CMK (cell line): ENCODE measurements around the gene TRIM72.
"Not testable (repeated sequence)": the region's sequence is repeated elsewhere in the genome, so short reads cannot be mapped to it uniquely, and the experiment has no call there.

Experiments
- DNase-seq: peaks from one replicate; pipeline ENCODE4 v3.0.0-alpha.2; 2010; ENCODE audit warnings: low read depth

The TRIM72 gene

DNA sequence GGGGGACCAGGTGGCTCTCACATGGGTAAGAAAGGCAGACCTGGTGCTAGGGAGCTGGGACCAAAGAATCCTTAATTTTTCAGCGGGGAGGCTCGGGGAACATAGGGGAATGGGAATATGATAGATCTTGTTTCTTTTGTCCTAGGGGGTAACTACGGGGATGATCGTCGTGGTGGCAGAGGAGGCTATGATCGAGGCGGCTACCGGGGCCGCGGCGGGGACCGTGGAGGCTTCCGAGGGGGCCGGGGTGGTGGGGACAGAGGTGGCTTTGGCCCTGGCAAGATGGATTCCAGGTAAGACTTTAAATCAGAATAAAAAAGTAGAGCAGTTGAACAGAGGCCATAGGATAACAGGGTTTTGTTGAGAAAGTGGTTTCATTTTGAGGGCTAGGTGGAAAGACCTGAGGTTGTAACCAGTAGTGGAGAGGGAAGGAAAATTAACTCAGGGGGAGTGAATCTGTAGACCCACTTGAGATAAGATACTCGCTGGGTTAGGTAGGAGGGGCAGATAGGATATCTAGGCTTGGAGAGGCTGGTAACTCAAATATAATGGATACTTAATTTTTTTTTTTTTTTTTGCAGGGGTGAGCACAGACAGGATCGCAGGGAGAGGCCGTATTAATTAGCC, 23.0 kb upstream of the TRIM72 start:
- no peak for DNase-seq

DNA sequence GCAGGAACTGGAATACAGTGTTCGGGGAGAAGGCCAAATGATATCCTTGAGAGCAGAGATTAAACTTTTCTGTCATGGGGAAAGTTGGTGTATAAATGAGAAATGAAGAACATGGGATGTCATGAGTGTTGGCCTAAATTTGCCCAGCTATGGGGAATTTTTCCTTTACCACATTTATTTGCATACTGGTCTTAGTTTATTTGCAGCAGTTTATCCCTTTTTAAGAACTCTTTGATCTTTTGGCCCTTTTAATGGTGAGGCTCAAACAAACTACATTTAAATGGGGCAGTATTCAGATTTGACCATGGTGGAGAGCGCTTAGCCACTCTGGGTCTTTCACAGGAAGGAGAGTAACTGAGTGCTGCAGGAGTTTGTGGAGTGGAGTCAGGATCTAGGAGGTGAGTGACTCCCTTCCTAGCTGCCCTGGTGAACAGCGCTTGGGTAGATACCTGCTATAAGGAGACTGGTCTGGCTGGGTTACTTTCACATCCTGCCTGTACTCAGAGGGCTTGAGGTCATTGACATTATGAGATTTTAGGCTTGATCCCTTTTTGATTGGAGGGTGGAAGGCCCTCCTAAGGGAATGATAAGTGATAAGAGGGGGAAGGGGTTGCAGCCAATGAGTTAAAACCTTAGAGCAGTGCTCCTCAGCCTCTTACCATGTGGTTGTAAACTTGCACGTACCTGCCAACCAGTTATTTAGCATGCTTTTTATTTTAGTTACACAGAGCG, 22.1 kb upstream of the TRIM72 start:
- DNase-seq: no peak

GRCh38 chr16:31192856-31193642, 20.9 kb upstream of the TRIM72 start:
- no peak for DNase-seq

- DNase-seq: no peak
Measured at GRCh38 chr16:31193874-31194273, 20.0 kb upstream of the TRIM72 start.

DNA sequence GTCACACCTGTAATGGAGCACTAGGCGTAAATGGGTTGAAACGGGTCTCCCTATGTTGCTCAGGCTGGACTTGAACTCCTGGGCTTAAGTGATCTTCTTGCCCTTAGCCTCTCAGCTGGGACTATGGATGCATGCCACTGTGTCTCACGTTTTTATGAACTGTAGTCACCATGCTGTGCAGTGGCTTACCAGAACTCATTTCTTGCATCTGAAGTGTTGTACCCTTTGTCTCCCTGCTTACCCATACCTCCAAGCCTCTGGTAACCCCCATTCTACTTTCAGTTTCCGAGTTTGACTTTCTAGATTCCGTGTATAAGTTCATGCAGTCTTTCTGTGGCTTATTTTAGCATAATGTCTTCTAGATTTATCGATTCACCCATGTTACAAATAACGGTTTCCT, 19.0 kb upstream of the TRIM72 start:
- DNase-seq: no peak

DNA sequence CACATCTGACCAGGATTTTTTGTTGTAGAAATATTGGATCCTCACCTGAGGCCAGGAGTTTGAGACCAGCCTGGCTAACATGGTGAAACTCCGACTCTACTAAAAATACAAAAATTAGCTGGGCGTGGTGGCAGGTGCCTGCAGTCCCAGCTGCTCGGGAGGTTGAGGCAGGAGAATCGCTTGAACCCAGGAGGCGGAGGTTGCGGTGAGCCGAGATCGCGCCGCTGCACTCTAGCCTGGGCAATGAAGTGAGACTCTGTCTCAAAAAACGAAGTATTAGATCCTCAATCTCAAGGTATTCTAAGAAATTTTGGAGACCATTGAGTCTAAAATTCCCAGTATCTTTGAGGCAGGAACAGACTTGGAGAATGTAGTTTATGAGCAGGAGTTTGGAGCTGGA, 18.1 kb upstream of the TRIM72 start:
- DNase-seq: not testable (repeated sequence)

- no peak for DNase-seq
Measured at GRCh38 chr16:31196324-31197088, 17.4 kb upstream of the TRIM72 start.

DNA sequence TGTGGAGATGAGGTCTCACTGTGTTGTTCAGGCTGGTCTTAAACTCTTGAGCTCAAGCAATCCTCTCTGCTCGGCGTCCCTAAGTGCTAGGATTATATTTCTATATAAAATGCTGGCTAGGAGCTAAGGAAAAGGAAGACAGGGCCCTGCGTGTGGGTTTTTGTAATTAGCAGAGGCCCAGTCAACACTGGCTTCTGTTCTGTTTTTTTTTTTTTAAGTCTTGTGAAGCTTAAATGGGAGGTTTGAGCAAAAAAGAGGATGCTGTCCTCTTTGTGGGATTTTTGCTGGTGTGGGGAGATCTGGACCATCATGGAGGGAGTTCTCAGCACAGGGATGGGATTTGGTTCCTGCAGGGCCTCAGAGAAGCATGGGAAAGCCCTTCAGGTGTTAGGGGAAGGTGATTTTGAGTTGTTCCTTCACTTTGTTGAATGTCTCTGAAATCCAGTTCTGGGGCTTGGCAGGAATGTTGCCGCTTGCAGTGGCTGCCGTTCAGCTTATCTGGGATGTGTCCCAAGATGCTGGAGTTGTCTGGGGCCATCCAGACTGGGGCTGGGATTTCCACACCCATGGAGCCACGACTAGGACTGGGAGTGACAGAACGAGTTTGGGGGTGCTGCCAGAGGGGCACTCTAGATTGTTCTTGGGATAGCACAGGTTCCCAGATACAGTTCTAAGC, 15.6 kb upstream of the TRIM72 start:
- no peak for DNase-seq

DNA sequence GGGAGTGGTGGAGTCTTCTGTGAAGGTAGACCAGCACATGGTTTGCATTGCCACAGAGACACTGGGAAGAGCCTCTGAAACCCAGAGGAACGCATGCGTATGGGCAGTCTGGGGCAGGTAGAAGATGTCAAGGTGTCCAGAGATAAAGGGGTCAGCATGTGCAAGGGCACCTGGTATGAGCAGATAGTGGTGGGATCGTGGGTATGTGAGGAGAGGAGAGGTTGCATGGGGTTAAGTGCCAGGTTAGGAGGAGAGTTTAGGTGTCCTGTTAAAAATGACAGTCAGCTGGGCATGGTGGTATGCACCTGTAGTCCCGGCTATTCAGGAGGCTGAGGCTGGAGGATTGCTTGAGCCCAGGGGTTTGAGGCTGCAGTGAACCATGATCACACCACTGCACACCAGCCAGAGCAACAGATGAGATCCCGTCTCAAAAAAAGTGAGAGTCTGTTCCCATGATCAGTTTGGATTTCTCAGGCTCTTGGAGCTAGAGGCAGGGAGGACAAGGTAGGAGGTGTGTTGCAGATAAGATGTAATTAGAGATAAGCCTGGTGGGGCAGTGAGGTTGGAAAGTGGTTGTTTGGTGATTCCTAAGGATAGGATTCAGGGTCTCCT, 14.4 kb upstream of the TRIM72 start:
- no peak for DNase-seq

- DNase-seq: not testable (repeated sequence)
Measured at GRCh38 chr16:31200111-31200510, 13.8 kb upstream of the TRIM72 start.

DNA sequence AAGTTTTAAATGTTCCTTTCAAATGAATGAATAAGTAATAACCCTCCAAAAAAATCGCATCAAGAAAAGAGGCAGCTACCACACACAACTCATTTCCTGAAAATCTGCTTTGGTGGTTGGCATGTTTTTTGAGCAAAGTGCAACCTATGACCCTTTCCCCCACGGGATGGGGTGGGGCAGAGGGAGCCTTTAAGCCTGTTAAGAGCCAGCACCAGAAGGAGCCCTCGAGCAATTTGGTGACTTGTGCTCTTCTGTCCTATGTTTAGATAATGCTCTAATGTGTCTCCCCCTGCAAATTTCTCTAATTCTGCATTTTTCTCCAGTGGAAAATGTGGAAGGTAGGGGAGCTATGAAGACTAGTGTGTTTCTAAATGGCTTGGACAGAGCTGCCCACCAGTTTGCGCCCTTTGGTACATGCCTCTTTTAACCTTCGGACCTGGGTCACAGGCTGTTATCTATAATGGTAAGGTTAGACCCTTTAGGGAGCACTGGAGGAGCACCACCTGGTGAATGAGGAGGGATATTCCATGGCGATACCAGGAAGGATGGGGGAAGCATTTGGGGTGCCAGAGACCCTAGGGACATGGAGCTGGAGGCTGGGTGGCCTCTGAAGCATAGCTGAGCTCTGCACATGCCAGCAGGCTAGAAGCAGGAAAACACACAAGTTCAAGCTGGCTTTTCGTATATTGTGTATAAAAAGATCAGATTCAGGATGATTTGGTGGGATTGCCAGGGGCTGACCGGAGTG, 12.9 kb upstream of the TRIM72 start:
- DNase-seq: no peak

- DNase-seq: no peak
Measured at GRCh38 chr16:31201582-31202413, 12.1 kb upstream of the TRIM72 start.

DNA sequence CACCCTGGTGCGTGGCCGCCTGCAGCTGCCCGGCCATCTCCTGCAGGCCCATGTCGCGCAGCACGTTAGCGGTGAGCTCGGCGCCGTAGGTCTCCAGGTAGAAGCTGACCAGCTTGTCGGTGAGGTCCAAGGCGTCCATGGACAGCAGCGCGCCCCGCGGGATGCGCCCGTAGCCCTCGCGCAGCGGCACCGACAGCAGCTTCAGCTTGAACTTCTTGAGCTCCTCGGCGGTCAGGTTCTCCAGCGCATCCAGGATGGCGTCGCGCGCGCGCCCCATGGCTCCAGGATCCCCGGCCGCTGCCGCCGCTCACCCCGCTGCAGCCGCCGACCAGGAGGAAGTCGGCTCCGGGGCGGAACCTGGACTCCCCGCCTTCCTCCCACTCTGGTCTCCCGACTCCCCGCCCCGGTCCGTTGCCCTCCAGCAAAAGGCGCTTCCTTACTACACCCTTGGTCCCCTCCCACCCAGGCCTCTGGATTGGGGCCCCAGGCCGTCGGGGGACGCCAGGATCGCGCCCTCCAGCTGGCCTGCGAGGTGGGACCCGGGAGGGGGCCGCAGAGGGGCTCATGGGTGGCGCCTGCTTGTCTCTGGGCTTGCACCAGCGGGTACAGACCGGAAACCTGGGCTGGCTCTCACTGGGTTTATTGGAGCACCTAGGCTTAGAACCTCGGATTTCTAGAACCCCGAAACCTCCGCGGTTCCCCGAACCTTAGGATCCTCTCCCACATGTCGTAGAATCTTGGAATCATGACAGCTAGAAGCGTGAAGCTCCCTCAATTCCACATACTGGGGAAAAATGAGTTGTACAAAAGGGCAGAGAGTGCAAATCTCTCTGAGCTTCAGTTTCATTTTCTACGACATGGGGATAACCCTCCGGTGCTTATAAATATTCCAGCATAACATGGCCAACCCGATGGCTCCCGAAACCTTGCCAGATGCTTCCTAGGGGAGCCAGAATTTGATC, 11.2 kb upstream of the TRIM72 start, which contains the start of gene PYCARD:
PYCARD (minus strand) TSS at position 347 of the 962 bp plus-strand sequence; CDS start at position 277, 70 bp downstream.
- no peak for DNase-seq

GRCh38 chr16:31204871-31205666, 8.8 kb upstream of the TRIM72 start:
- DNase-seq: no peak

DNA sequence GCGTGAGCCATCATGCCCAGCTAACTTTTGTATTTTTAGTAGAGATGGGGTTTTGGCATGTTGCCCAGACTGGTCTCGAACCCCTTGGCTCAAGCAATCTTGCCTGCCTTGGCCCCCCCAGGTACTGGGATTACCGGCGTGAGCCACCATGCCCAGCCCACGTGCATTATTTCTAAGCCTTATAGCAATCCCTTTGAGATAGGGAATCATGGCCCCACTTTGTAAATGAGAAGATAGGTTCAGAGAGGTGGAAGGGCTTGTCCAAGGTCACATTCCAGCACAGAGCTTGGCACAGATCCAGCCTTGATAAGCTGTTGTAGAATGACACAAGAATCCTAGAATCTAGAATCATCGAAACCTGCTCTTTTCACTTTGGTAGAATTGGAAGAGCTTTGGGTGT, 7.1 kb upstream of the TRIM72 start:
- no peak for DNase-seq

DNA sequence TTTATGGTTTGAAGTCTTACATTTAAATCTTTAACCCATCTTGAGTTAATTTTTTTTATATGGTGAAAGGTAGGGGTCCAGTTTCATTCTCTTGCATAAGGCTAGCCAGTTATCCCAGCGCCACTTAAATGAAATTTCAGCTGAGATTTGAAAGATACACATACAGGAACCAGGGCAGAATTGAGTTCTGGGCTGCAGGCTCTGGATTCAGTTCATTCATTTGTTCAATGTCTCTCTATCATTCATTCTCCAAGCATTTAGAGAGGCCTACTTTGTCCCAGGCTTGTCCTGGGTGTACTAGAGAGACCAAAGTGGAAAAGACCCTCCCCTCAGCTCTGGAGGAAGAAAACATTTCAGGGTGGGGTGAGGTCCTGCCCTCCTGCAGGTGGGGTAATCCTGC, 577 bp upstream of the TRIM72 start:
- DNase-seq: no peak

DNA sequence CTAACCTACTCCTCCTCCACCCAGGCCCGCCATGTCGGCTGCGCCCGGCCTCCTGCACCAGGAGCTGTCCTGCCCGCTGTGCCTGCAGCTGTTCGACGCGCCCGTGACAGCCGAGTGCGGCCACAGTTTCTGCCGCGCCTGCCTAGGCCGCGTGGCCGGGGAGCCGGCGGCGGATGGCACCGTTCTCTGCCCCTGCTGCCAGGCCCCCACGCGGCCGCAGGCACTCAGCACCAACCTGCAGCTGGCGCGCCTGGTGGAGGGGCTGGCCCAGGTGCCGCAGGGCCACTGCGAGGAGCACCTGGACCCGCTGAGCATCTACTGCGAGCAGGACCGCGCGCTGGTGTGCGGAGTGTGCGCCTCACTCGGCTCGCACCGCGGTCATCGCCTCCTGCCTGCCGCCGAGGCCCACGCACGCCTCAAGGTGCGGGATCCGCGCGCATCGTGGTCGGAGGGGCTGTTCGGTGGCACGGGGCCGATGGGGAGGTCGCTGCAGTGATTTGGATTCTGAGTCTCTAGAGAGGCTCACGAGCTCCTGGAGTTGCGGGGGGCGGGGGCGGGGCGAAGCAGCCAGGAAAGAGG, 878 bp downstream of the TRIM72 start:
- no peak for DNase-seq
